ENCODE data around the gene SLC17A7. TPM values are rescaled to one million over a fixed set of nuclear protein-coding genes. Genes with fewer than 3 reads are reported as not detected.

SLC17A7 gene
- total RNA-seq, 1 experiment from 2014 or later: 0.18 TPM

- Histone ChIP-seq H3K27me3 (no peaks in the 10 kb centered on the region; the same call in 1 of the 2 replicates), H3K4me1 (no peaks in the 10 kb centered on the region), H3K36me3 (no peaks in the 10 kb centered on the region), H3K27ac (no peak overlapping the region), H3K4me3 (no peak overlapping the region), H3K9me3 (replicated peaks) (0 out of 2 replicates have a peak, but pooled peaks cover 3% of the 10 kb centered on the region)
- DNase-seq: no peak
Observed at GRCh38 chr19:49380391-49380790, 60.9 kb downstream of the SLC17A7 start.

Other genes with a start within 250 kb of the SLC17A7 start
- gene SLC6A16, start 116.3 kb downstream of the SLC17A7 start, total RNA-seq (2014; rRNA removed; shearing (Covaris generic)): 0.33 and 0.40 TPM in 2 replicates
- gene CD37, start 106.1 kb downstream of the SLC17A7 start, total RNA-seq (2014; rRNA removed; shearing (Covaris generic)): not detected in 2 replicates
- 72.1 and 72.3 TPM in 2 replicates for gene TEAD2, start 79.1 kb downstream of the SLC17A7 start, total RNA-seq (2014; rRNA removed; shearing (Covaris generic))
- gene DKKL1, start 77.7 kb downstream of the SLC17A7 start, total RNA-seq (2014; rRNA removed; shearing (Covaris generic)): 0.13 and 0.24 TPM in 2 replicates
- gene KASH5, start 53.3 kb downstream of the SLC17A7 start, total RNA-seq (2014; rRNA removed; shearing (Covaris generic)): not detected in 2 replicates
- not detected in 2 replicates for gene PTH2, start 18.1 kb downstream of the SLC17A7 start, total RNA-seq (2014; rRNA removed; shearing (Covaris generic))
- not detected in 2 replicates for gene GFY, start 16.1 kb downstream of the SLC17A7 start, total RNA-seq (2014; rRNA removed; shearing (Covaris generic))
- gene PIH1D1, start 10.3 kb upstream of the SLC17A7 start, total RNA-seq (2014; rRNA removed; shearing (Covaris generic)): 68.4 and 83.4 TPM in 2 replicates
- 11.0 and 12.3 TPM in 2 replicates for gene ALDH16A1, start 11.7 kb upstream of the SLC17A7 start, total RNA-seq (2014; rRNA removed; shearing (Covaris generic))
- gene FLT3LG, start 32.7 kb upstream of the SLC17A7 start, total RNA-seq (2014; rRNA removed; shearing (Covaris generic)): 0.61 and 1.0 TPM in 2 replicates
- 3,376 and 3,926 TPM in 2 replicates for gene RPL13A, start 46.1 kb upstream of the SLC17A7 start, total RNA-seq (2014; rRNA removed; shearing (Covaris generic))
- 2,852 and 3,079 TPM in 2 replicates for gene RPS11, start 54.9 kb upstream of the SLC17A7 start, total RNA-seq (2014; rRNA removed; shearing (Covaris generic))
- gene FCGRT, start 71.1 kb upstream of the SLC17A7 start, total RNA-seq (2014; rRNA removed; shearing (Covaris generic)): 25.0 and 26.6 TPM in 2 replicates
- 2.8 and 3.4 TPM in 2 replicates for gene RCN3, start 86.5 kb upstream of the SLC17A7 start, total RNA-seq (2014; rRNA removed; shearing (Covaris generic))
- 54.2 and 66.5 TPM in 2 replicates for gene NOSIP, start 139.0 kb upstream of the SLC17A7 start, total RNA-seq (2014; rRNA removed; shearing (Covaris generic))
- 0.51 and 0.58 TPM in 2 replicates for gene PRRG2, start 139.8 kb upstream of the SLC17A7 start, total RNA-seq (2014; rRNA removed; shearing (Covaris generic))
- 6.1 and 6.3 TPM in 2 replicates for gene PRR12, start 149.7 kb upstream of the SLC17A7 start, total RNA-seq (2014; rRNA removed; shearing (Covaris generic))
- 7.5 and 7.6 TPM in 2 replicates for gene RRAS, start 198.6 kb upstream of the SLC17A7 start, total RNA-seq (2014; rRNA removed; shearing (Covaris generic))
- 15.9 and 16.3 TPM in 2 replicates for gene SCAF1, start 200.7 kb upstream of the SLC17A7 start, total RNA-seq (2014; rRNA removed; shearing (Covaris generic))
- 35.1 and 38.6 TPM in 2 replicates for gene IRF3, start 224.3 kb upstream of the SLC17A7 start, total RNA-seq (2014; rRNA removed; shearing (Covaris generic))
- gene BCL2L12, start 224.4 kb upstream of the SLC17A7 start, total RNA-seq (2014; rRNA removed; shearing (Covaris generic)): 45.2 and 61.7 TPM in 2 replicates
- gene PRMT1, start 235.7 kb upstream of the SLC17A7 start, total RNA-seq (2014; rRNA removed; shearing (Covaris generic)): 385 and 390 TPM in 2 replicates
- 5.5 and 7.7 TPM in 2 replicates for gene ADM5, start 248.1 kb upstream of the SLC17A7 start, total RNA-seq (2014; rRNA removed; shearing (Covaris generic))
- gene CPT1C, start 249.6 kb upstream of the SLC17A7 start, total RNA-seq (2014; rRNA removed; shearing (Covaris generic)): 15.2 and 20.4 TPM in 2 replicates

Data from SJCRH30 (cell line).